Progenitor cell of endocrine pancreas (in vitro differentiated cells): Measurements from ENCODE around the gene THADA. TPM values are rescaled to one million over a fixed set of nuclear protein-coding genes. Genes with fewer than 3 reads are reported as not detected.
A peak's percentile ranks its signal among the peaks of the same experiment; 100 is the strongest.

Experiments
- DNase-seq: peaks from one replicate; pipeline ENCODE4 v3.0.0; 2021; ENCODE audit warnings: low spot score; ENCODE audit not compliant: unreplicated experiment
- H3K27ac Mint-ChIP-seq: 2 replicates; pipeline ENCODE4 v1.8.0; 2021; ENCODE audit warnings: mild to moderate bottlenecking, moderate library complexity, mixed read lengths
- H3K27me3 Mint-ChIP-seq: 2 replicates; pipeline ENCODE4 v1.8.0; 2021; ENCODE audit warnings: mixed read lengths
- H3K36me3 Mint-ChIP-seq: 2 replicates; pipeline ENCODE4 v1.8.0; 2022; ENCODE audit warnings: mixed read lengths; ENCODE audit not compliant: insufficient read depth
- H3K4me1 Mint-ChIP-seq: 2 replicates; pipeline ENCODE4 v1.8.0; 2021; ENCODE audit warnings: low read depth, mixed read lengths
- H3K4me3 Mint-ChIP-seq: 2 replicates; pipeline ENCODE4 v1.8.0; 2021; ENCODE audit warnings: low read depth, mild to moderate bottlenecking, moderate library complexity, mixed read lengths
- H3K9me3 Mint-ChIP-seq: 2 replicates; pipeline ENCODE4 v1.8.0; 2021; ENCODE audit warnings: low read depth, mixed read lengths
- total RNA-seq: library from RNA; stranded (reverse); gene quantifications from 2 replicates; pipeline ENCODE4 v1.2.1, GENCODE V29; 2021
- TF ChIP-seq, protein P1 (sequence below): fragments of 200-600 bp; sonication (generic); IDR thresholded peaks from one replicate; pipeline ENCODE4 v1.5.0; 2021; ENCODE audit warnings: antibody characterized with exemption, mild to moderate bottlenecking; ENCODE audit not compliant: unreplicated experiment

THADA gene
- total RNA-seq, 1 donor from 2014 or later, result 39.4 TPM

DNA sequence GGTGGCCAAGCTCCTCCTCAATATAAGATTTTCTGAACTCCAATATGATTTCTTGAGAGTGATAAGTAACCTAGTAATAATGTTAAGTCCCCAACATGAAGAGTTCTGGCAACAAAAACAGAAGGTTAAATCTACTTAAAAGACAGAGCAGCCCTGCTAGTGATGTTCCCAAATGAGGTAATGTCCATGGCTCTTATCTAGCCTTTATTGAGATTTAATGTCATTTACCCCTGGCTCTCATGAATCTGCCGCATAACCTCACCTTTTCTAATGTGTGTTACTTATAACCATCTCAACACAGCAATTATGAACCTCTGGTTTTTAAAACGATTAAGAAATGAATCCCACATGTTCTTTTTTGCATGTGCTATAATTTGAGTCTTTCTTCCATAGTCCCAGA, 201.9 kb downstream of the THADA start:
- Mint-ChIP-seq H3K27me3 (no peaks in the 10 kb centered on the region), H3K4me1 (peaks cover 24% of the 10 kb centered on the region), H3K9me3 (no peaks in the 10 kb centered on the region), H3K4me3 (no peak overlapping the region), H3K27ac (no peak overlapping the region), H3K36me3 (peaks cover 10% of the 10 kb centered on the region)
- DNase-seq, result no peak
- TF ChIP-seq, protein P1, sequence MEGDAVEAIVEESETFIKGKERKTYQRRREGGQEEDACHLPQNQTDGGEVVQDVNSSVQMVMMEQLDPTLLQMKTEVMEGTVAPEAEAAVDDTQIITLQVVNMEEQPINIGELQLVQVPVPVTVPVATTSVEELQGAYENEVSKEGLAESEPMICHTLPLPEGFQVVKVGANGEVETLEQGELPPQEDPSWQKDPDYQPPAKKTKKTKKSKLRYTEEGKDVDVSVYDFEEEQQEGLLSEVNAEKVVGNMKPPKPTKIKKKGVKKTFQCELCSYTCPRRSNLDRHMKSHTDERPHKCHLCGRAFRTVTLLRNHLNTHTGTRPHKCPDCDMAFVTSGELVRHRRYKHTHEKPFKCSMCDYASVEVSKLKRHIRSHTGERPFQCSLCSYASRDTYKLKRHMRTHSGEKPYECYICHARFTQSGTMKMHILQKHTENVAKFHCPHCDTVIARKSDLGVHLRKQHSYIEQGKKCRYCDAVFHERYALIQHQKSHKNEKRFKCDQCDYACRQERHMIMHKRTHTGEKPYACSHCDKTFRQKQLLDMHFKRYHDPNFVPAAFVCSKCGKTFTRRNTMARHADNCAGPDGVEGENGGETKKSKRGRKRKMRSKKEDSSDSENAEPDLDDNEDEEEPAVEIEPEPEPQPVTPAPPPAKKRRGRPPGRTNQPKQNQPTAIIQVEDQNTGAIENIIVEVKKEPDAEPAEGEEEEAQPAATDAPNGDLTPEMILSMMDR, result no peak

DNA sequence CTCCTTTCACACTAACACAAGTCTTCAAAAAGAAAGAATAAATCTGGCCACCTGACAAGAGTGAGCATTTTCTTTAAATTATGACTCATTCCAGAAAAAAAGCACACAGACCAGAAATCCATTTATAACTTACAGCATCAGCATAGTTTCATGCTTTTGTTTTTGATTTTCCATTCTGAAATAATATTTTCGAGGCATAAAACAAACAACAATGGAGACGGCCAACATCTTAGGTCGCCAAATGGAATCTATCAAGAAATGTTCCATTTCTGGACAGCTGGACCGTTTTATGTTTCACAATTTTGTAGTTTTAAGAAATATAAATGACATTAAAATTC, 204.0 kb downstream of the THADA start:
- Mint-ChIP-seq H3K27me3 (no peaks in the 10 kb centered on the region), H3K36me3 (peaks cover 6% of the 10 kb centered on the region), H3K9me3 (no peaks in the 10 kb centered on the region), H3K27ac (no peak overlapping the region), H3K4me1 (peaks cover 14% of the 10 kb centered on the region), H3K4me3 (no peak overlapping the region)
- TF ChIP-seq, protein P1, result no peak
- no peak for DNase-seq

DNA sequence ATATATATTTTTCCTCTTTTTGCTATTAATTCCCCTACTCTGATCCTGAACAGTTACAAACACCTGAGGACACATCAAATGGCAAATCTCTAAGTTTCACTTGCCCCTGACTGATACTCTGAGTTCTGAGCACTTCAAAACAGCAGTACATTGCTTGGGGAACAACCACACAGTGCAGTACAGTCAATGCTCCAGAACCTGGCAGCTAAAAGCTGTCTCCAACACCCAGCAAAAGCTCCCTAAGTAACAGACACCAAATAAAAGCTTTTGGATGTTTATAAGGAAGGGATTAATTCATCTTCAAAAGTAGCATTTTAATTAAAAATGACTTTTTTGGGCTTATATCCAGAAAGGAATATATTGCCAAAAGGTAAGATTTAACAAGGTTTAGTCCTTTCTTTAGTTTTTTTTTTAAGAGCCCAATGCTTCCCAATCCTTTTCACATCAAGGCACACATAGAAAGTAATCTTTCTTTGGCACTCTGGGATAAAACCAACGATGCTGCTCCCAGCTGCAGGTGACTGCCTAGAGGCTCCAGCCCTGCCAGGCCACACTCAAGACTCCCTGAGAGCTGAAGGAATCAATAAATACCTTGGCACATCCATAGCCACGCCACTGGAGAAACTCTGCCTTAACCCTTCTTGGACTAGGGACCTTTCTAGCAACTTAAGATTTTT, 204.5 kb downstream of the THADA start:
- no peak overlapping the region for H3K27ac Mint-ChIP-seq
- H3K4me1 Mint-ChIP-seq, result peaks cover 14% of the 10 kb centered on the region
- H3K36me3 Mint-ChIP-seq, result peaks cover 6% of the 10 kb centered on the region
- H3K27me3 Mint-ChIP-seq, result no peaks in the 10 kb centered on the region
- DNase-seq, result no peak
- no peaks in the 10 kb centered on the region for H3K9me3 Mint-ChIP-seq
- H3K4me3 Mint-ChIP-seq, result no peak overlapping the region
- TF ChIP-seq, protein P1, result no peak

DNA sequence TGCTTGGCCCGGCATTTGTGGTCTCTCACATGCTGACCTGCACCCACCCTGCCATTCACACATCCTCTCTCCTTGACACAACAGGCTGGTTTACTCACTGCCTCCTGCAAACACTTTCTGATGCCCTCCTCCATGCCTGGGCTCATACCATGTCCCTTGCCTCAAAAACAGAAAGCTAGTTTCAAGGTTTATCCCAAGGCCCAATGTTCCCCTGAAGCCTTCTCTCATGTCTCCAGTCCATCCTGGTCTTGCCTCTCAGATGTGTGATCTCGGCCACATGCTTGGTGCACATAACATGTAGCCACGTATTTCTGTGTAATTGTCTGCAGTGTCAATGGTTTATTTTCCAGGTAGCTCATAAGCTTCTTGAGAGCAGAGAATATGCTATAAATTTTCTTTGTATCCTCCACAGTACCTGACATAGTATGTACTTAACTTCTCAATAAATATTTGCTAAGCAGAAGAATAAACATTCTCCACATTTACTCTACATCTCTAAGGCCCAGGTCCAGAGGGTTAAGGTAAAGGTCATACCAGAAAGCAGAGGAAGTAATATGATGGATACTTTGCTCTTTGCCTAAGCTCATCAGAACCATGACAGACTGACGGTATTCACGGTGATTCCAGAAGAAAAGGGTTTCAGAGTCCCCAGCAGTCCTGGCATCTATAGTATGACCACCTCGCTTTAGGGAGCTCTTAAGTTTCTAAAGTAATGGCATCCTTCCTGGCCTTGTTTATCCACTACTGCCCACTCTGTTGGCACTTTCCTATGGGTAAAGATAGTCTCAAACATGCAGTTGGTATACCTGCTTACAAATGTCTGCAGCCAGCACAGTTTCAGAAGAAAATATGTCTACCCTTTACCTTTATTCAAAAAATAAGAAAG, 206.0 kb downstream of the THADA start:
- TF ChIP-seq, protein P1, result no peak
- H3K9me3 Mint-ChIP-seq, result no peaks in the 10 kb centered on the region
- no peaks in the 10 kb centered on the region for H3K27me3 Mint-ChIP-seq
- no peak for DNase-seq
- H3K4me3 Mint-ChIP-seq, result no peak overlapping the region
- peaks cover 6% of the 10 kb centered on the region for H3K36me3 Mint-ChIP-seq
- H3K27ac Mint-ChIP-seq, result peak overlapping the region; percentile 3
- H3K4me1 Mint-ChIP-seq, result peaks cover 14% of the 10 kb centered on the region

DNA sequence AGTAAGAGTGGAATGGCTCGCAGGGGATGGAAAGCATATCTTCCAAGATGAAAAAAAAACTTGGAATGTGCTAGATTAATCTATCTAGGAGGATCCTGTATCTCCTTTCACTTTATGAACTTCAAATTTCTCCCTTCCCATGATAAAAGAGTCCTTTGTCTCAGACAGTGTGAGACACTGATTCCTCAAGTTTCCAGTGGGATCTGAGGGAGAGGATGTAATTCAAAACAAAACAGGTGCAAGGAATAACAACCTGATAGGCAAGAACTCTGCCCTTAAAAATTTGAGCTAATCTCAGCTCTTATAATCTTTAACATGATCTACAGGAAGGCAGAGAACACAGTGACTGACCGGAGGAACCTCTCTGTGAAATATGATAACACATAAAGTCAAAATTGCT, 207.5 kb downstream of the THADA start:
- no peak for DNase-seq

More for the DNA sequence above, 207.5 kb downstream of the THADA start:
- H3K36me3 Mint-ChIP-seq, result peaks cover 4% of the 10 kb centered on the region
- no peaks in the 10 kb centered on the region for H3K27me3 Mint-ChIP-seq
- H3K9me3 Mint-ChIP-seq, result no peaks in the 10 kb centered on the region
- peaks cover 14% of the 10 kb centered on the region for H3K4me1 Mint-ChIP-seq
- no peak overlapping the region for H3K4me3 Mint-ChIP-seq
- no peak overlapping the region for H3K27ac Mint-ChIP-seq
- TF ChIP-seq, protein P1, result no peak
